H9 (cell line): ENCODE measurements around the gene GDPGP1. TPM values are rescaled to one million over a fixed set of nuclear protein-coding genes. Genes with fewer than 3 reads are reported as not detected.

Experiments
- DNase-seq: peaks from one replicate; pipeline ENCODE4 v3.0.0-alpha.2; 2017
- H2AFZ ChIP-seq: one replicate; pipeline ENCODE4 v1.6.1; 2013; ENCODE audit warnings: mild to moderate bottlenecking, low read length, control low read depth, moderate library complexity
- H2AK5ac ChIP-seq: 2 replicates; pipeline ENCODE4 v1.6.1; 2013; ENCODE audit warnings: low read length, control low read depth, mixed read lengths; ENCODE audit not compliant: insufficient read length
- H2BK120ac ChIP-seq: one replicate; pipeline ENCODE4 v1.6.1; 2013; ENCODE audit warnings: low read depth, mild to moderate bottlenecking, low read length, control low read depth, inconsistent platforms; ENCODE audit not compliant: poor library complexity, severe bottlenecking
- H2BK12ac ChIP-seq: 2 replicates; pipeline ENCODE4 v1.6.1; 2013; ENCODE audit warnings: low read length, control low read depth, mixed read lengths, low read depth; ENCODE audit not compliant: insufficient read length
- H2BK15ac ChIP-seq: 2 replicates; pipeline ENCODE4 v1.6.1; 2013; ENCODE audit warnings: low read depth, low read length, control low read depth
- H2BK20ac ChIP-seq: one replicate; pipeline ENCODE4 v1.6.1; 2013; ENCODE audit warnings: low read depth, mild to moderate bottlenecking, low read length, control low read depth, inconsistent platforms; ENCODE audit not compliant: poor library complexity, severe bottlenecking
- H2BK5ac ChIP-seq: 2 replicates; pipeline ENCODE4 v1.6.1; 2013; ENCODE audit warnings: low read length, control low read depth, mixed read lengths; ENCODE audit not compliant: insufficient read length
- H3K14ac ChIP-seq: 2 replicates; pipeline ENCODE4 v1.6.1; 2013; ENCODE audit warnings: low read length, control low read depth; ENCODE audit not compliant: insufficient read depth
- H3K18ac ChIP-seq: 2 replicates; pipeline ENCODE4 v1.6.1; 2013; ENCODE audit warnings: low read depth, mild to moderate bottlenecking, mixed read lengths, low read length, control low read depth; ENCODE audit not compliant: insufficient read length
- H3K23ac ChIP-seq: 2 replicates; pipeline ENCODE4 v1.6.1; 2013; ENCODE audit warnings: low read length, control low read depth, mixed read lengths, low read depth; ENCODE audit not compliant: insufficient read length
- H3K23me2 ChIP-seq: 2 replicates; pipeline ENCODE4 v1.6.1; 2013; ENCODE audit warnings: low read depth, mild to moderate bottlenecking, mixed read lengths, low read length, control low read depth; ENCODE audit not compliant: insufficient read length, poor library complexity, severe bottlenecking
- H3K27ac ChIP-seq: 2 replicates; pipeline ENCODE4 v1.5.1; 2013; ENCODE audit warnings: low read length, control low read depth, mixed read lengths, low read depth; ENCODE audit not compliant: insufficient read length
- H3K27me3 ChIP-seq: 2 replicates; pipeline ENCODE4 v1.6.1; 2013; ENCODE audit warnings: low read length, control low read depth, inconsistent platforms; ENCODE audit not compliant: insufficient read depth
- H3K4ac ChIP-seq: 2 replicates; pipeline ENCODE4 v1.6.1; 2013; ENCODE audit warnings: low read depth, mild to moderate bottlenecking, control low read depth, inconsistent platforms, low read length, moderate library complexity
- H3K4me1 ChIP-seq: 2 replicates; pipeline ENCODE4 v1.6.1; 2013; ENCODE audit warnings: low read length, control low read depth, inconsistent platforms; ENCODE audit not compliant: insufficient read depth
- H3K4me2 ChIP-seq: 2 replicates; pipeline ENCODE4 v1.6.1; 2013; ENCODE audit warnings: low read length, control low read depth, mixed read lengths; ENCODE audit not compliant: insufficient read length, insufficient read depth
- H3K56ac ChIP-seq: 2 replicates; pipeline ENCODE4 v1.6.1; 2013; ENCODE audit warnings: low read depth, mild to moderate bottlenecking, mixed read lengths, low read length, control low read depth; ENCODE audit not compliant: insufficient read length
- H3K79me1 ChIP-seq: 2 replicates; pipeline ENCODE4 v1.6.1; 2013; ENCODE audit warnings: low read depth, mild to moderate bottlenecking, moderate library complexity, low read length, control low read depth, inconsistent platforms; ENCODE audit not compliant: insufficient read depth, poor library complexity, severe bottlenecking
- H3K79me2 ChIP-seq: 2 replicates; pipeline ENCODE4 v1.6.1; 2013; ENCODE audit warnings: low read length, control low read depth, inconsistent platforms; ENCODE audit not compliant: insufficient read depth
- H3K9ac ChIP-seq: 2 replicates; pipeline ENCODE4 v1.6.1; 2013; ENCODE audit warnings: low read length, control low read depth, mixed read lengths; ENCODE audit not compliant: insufficient read length; ENCODE audit errors: extremely low read depth
- H3K9me3 ChIP-seq: one replicate; pipeline ENCODE4 v1.6.1; 2013; ENCODE audit warnings: low read depth, low read length, inconsistent platforms; ENCODE audit not compliant: control insufficient read depth
- H3T11ph ChIP-seq: one replicate; pipeline ENCODE4 v1.6.1; 2013; ENCODE audit warnings: mild to moderate bottlenecking, low read length, control low read depth, inconsistent platforms
- H4K20me1 ChIP-seq: one replicate; pipeline ENCODE4 v1.6.1; 2013; ENCODE audit not compliant: control insufficient read depth, insufficient read length, insufficient read depth
- H4K5ac ChIP-seq: 2 replicates; pipeline ENCODE4 v1.6.1; 2013; ENCODE audit warnings: low read depth, mild to moderate bottlenecking, mixed read lengths, low read length, control low read depth; ENCODE audit not compliant: insufficient read length
- H4K8ac ChIP-seq: replicated peaks from 2 replicates; pipeline ENCODE4 v1.6.1; 2013; ENCODE audit warnings: low read length, control low read depth, mixed read lengths, low read depth; ENCODE audit not compliant: insufficient read length
- H4K91ac ChIP-seq: 2 replicates; pipeline ENCODE4 v1.6.1; 2013; ENCODE audit warnings: low read depth, mild to moderate bottlenecking, moderate library complexity, mixed read lengths, low read length, control low read depth; ENCODE audit not compliant: insufficient read length
- H3K27ac Mint-ChIP-seq, 3 experiments: 2 replicates in 2 of 3; 3 replicates in 1 of 3; pipeline ENCODE4 v1.8.0; 2020 to 2021; ENCODE audit warnings: mixed read lengths in 3 of 3, mild to moderate bottlenecking in 1 of 3, moderate library complexity in 1 of 3
- H3K27me3 Mint-ChIP-seq: 2 replicates; pipeline ENCODE4 v1.8.0; 2021; ENCODE audit warnings: low read depth, mild to moderate bottlenecking, moderate library complexity, mixed read lengths
- H3K36me3 Mint-ChIP-seq, 3 experiments: 2 replicates in 2 of 3; 3 replicates in 1 of 3; pipeline ENCODE4 v1.8.0; 2020 to 2021; ENCODE audit warnings: low read depth in 3 of 3, mixed read lengths in 3 of 3; ENCODE audit not compliant: insufficient read depth in 1 of 3
- H3K4me1 Mint-ChIP-seq, 2 experiments: 2 replicates each; pipeline ENCODE4 v1.8.0; 2020; ENCODE audit warnings: mixed read lengths in 2 of 2
- H3K4me3 Mint-ChIP-seq, 2 experiments: 2 replicates in 1 of 2; 3 replicates in 1 of 2; pipeline ENCODE4 v1.8.0; 2020 to 2021; ENCODE audit warnings: mild to moderate bottlenecking in 2 of 2, mixed read lengths in 2 of 2, moderate library complexity in 1 of 2
- H3K9me3 Mint-ChIP-seq, 2 experiments: 2 replicates in 1 of 2; 3 replicates in 1 of 2; pipeline ENCODE4 v1.8.0; 2020; ENCODE audit warnings: mild to moderate bottlenecking in 2 of 2, mixed read lengths in 2 of 2, moderate library complexity in 1 of 2
- CTCF ChIP-seq: fragments of 200-600 bp; sonication (generic); conservative IDR thresholded peaks from 3 replicates; pipeline ENCODE4 v1.8.0; 2021; ENCODE audit warnings: antibody characterized with exemption, mild to moderate bottlenecking
- WGBS: extraction: QIAGEN DNeasy Blood & Tissue Kit; methylation state at CpG from one replicate; pipeline ENCODE4 v1.1.7; 2013; ENCODE audit warnings: missing lambda C conversion rate, low lambda C conversion rate, mixed read lengths; ENCODE audit not compliant: insufficient read length; ENCODE audit errors: extremely low coverage; 5-methylcytosine and 5-hydroxymethylcytosine counted together
- total RNA-seq: library from RNA; stranded (reverse); gene quantifications from 2 replicates; pipeline ENCODE4 v1.2.1, GENCODE V29; 2021

GDPGP1 gene
- total RNA-seq, 1 experiment from 2014 or later, result 6.7 TPM

- no peak overlapping the region for H3K27ac ChIP-seq
- no peak for DNase-seq
- no peak overlapping the region for H3K18ac ChIP-seq
Observed at GRCh38 chr15:90214553-90215196, 19.3 kb upstream of the GDPGP1 start.

More at GRCh38 chr15:90214553-90215196, 19.3 kb upstream of the GDPGP1 start:
- Histone ChIP-seq H3K9me3 (no peaks in the 10 kb centered on the region), H3K4me1 (no peaks in the 10 kb centered on the region), H3K23me2 (peaks cover 4% of the 10 kb centered on the region), H3K4me2 (no peak overlapping the region), H4K5ac (no peak overlapping the region), H3K9ac (no peak overlapping the region), H4K8ac (no peak overlapping the region), H3K79me2 (no peaks in the 10 kb centered on the region; the same call in 1 of the 2 replicates), H2BK15ac (no peak overlapping the region), H2BK12ac (no peak overlapping the region), H2BK5ac (no peak overlapping the region), H3T11ph (no peak overlapping the region), H3K14ac (no peak overlapping the region), H3K56ac (no peak overlapping the region), H3K79me1 (no peaks in the 10 kb centered on the region), H2AFZ (no peak overlapping the region), H3K27me3 (no peaks in the 10 kb centered on the region), H3K4ac (no peak overlapping the region), H3K23ac (no peak overlapping the region), H2AK5ac (no peak overlapping the region), H2BK120ac (no peak overlapping the region), H2BK20ac (no peak overlapping the region), H4K91ac (no peak overlapping the region), H4K20me1 (no peaks in the 10 kb centered on the region)
- 0 out of 7 replicates have a peak overlapping the region, but pooled peaks of 1 of the 3 experiments have one; percentile 28 for H3K27ac Mint-ChIP-seq
- peaks cover 9 to 17% of the 10 kb centered on the region in 2 experiments for H3K4me1 Mint-ChIP-seq
- WGBS, result no CpG with 5 or more reads among the region's 8 CpGs
- TF ChIP-seq CTCF, result peak; percentile 50
- no peaks in the 10 kb centered on the region for H3K9me3 Mint-ChIP-seq
- H3K27me3 Mint-ChIP-seq, result no peaks in the 10 kb centered on the region
- no peak overlapping the region for H3K4me3 Mint-ChIP-seq
- H3K36me3 Mint-ChIP-seq, result peaks cover 2 to 15% (median 13%) of the 10 kb centered on the region in 3 experiments; a peak in 5 of 7 replicates
